GM23338 (cell line): ENCODE results near the gene PIEZO2. TPM values are rescaled to one million over a fixed set of nuclear protein-coding genes. Genes with fewer than 3 reads are reported as not detected.

Experiments used
- ATAC-seq: fragments of 200-7000 bp; cut with Tn5 transposase; 3 replicates; pipeline ENCODE4 v1.9.1; 2020
- DNase-seq: peaks from one replicate; pipeline ENCODE4 v3.0.0-alpha.2; 2015; ENCODE audit warnings: low spot score
- H2AFZ ChIP-seq: fragments of 200-600 bp; sonication (generic); 2 replicates; pipeline ENCODE4 v1.8.0; 2016; ENCODE audit warnings: antibody characterized with exemption, mild to moderate bottlenecking, moderate library complexity
- H3F3A ChIP-seq: fragments of 200-600 bp; sonication (generic); replicated peaks from 2 replicates; pipeline ENCODE4 v1.8.0; 2017; ENCODE audit warnings: antibody characterized with exemption, mixed run types, low read depth
- H3K27ac ChIP-seq: fragments of 200-600 bp; sonication (generic); 2 replicates; pipeline ENCODE4 v1.6.1; 2016; ENCODE audit warnings: low read depth
- H3K27me3 ChIP-seq: fragments of 200-600 bp; sonication (generic); 2 replicates; pipeline ENCODE4 v1.8.0; 2016; ENCODE audit warnings: mild to moderate bottlenecking, mixed run types, moderate library complexity; ENCODE audit not compliant: insufficient read depth
- H3K36me3 ChIP-seq: fragments of 200-600 bp; sonication (generic); 2 replicates; pipeline ENCODE4 v1.8.0; 2016; ENCODE audit warnings: mild to moderate bottlenecking; ENCODE audit not compliant: insufficient read depth
- H3K4me1 ChIP-seq: fragments of 200-600 bp; sonication (generic); 2 replicates; pipeline ENCODE4 v1.8.0; 2016; ENCODE audit warnings: mild to moderate bottlenecking, moderate library complexity; ENCODE audit not compliant: insufficient read depth
- H3K4me2 ChIP-seq: fragments of 200-600 bp; sonication (generic); 2 replicates; pipeline ENCODE4 v1.7.1; 2017; ENCODE audit warnings: mixed run types
- H3K4me3 ChIP-seq: fragments of 200-600 bp; sonication (generic); 2 replicates; pipeline ENCODE4 v1.6.1; 2016; ENCODE audit warnings: mixed run types
- H3K79me2 ChIP-seq: fragments of 200-600 bp; sonication (generic); replicated peaks from 2 replicates; pipeline ENCODE4 v1.8.0; 2017; ENCODE audit warnings: mild to moderate bottlenecking; ENCODE audit not compliant: insufficient read depth
- H3K9me2 ChIP-seq: fragments of 200-600 bp; sonication (generic); 2 replicates; pipeline ENCODE4 v1.8.0; 2017; ENCODE audit not compliant: insufficient read depth
- H4K20me1 ChIP-seq: fragments of 200-600 bp; sonication (generic); replicated peaks from 2 replicates; pipeline ENCODE4 v1.8.0; 2017; ENCODE audit warnings: mild to moderate bottlenecking; ENCODE audit not compliant: insufficient read depth
- H3K27ac Mint-ChIP-seq: 2 replicates; pipeline ENCODE4 v1.8.0; 2020; ENCODE audit warnings: inconsistent platforms, mild to moderate bottlenecking, moderate library complexity, mixed read lengths
- H3K27me3 Mint-ChIP-seq: 3 replicates; pipeline ENCODE4 v1.8.0; 2022; ENCODE audit warnings: low read depth, mild to moderate bottlenecking, moderate library complexity, mixed read lengths, inconsistent platforms; ENCODE audit not compliant: insufficient read depth, poor library complexity
- H3K36me3 Mint-ChIP-seq: 3 replicates; pipeline ENCODE4 v1.8.0; 2021; ENCODE audit warnings: low read depth, mild to moderate bottlenecking, inconsistent platforms, moderate library complexity, mixed read lengths
- H3K4me1 Mint-ChIP-seq: 3 replicates; pipeline ENCODE4 v1.8.0; 2020; ENCODE audit warnings: mild to moderate bottlenecking, inconsistent platforms, mixed read lengths
- H3K4me3 Mint-ChIP-seq: 3 replicates; pipeline ENCODE4 v1.8.0; 2021; ENCODE audit warnings: moderate library complexity, mild to moderate bottlenecking, inconsistent platforms, mixed read lengths
- H3K9me3 Mint-ChIP-seq: 3 replicates; pipeline ENCODE4 v1.8.0; 2020; ENCODE audit warnings: moderate library complexity, mild to moderate bottlenecking, inconsistent platforms, mixed read lengths
- REST ChIP-seq: IDR thresholded peaks from one replicate; pipeline ENCODE4 v1.6.1; 2018; ENCODE audit warnings: antibody characterized with exemption; ENCODE audit not compliant: unreplicated experiment
- STAT1 ChIP-seq: IDR thresholded peaks from one replicate; pipeline ENCODE4 v1.6.1; 2016; ENCODE audit warnings: antibody characterized with exemption; ENCODE audit not compliant: unreplicated experiment
- ZNF114 ChIP-seq: fragments of 250-450 bp; sonication (Bioruptor Pico); IDR thresholded peaks from 2 replicates; pipeline ENCODE4 v1.5.0; 2020; ENCODE audit warnings: mild to moderate bottlenecking, moderate library complexity
- ZNF462 ChIP-seq: fragments of 250-450 bp; sonication (Bioruptor Pico); IDR thresholded peaks from 2 replicates; pipeline ENCODE4 v1.5.0; 2020; ENCODE audit warnings: mild to moderate bottlenecking, moderate library complexity
- polyA plus RNA-seq: library from polyadenylated mRNA; unstranded; fragments of >200 nt; fragmentation: Nextera tagmentation; extraction: Ambion mirVana; gene quantifications from 2 replicates; pipeline ENCODE4 v1.2.1, GENCODE V29; 2016
- total RNA-seq: library from RNA; depleted of rRNA; stranded (reverse); fragments of >200 nt; shearing (Covaris generic); gene quantifications from 2 replicates; pipeline ENCODE4 v1.2.3, GENCODE V29; 2014

PIEZO2 gene
- total and polyA plus RNA-seq, 2 experiments from 2014 or later: 4.8 to 8.2 TPM

- TF ChIP-seq REST: no peak
- no peak for TF ChIP-seq ZNF114 (CRISPR knock-in tag)
Measured at GRCh38 chr18:11033503-11033902, 115.9 kb downstream of the PIEZO2 start (continued).

- Histone ChIP-seq H3F3A (no peaks in the 10 kb centered on the region), H3K9me2 (no peaks in the 10 kb centered on the region), H3K79me2 (no peaks in the 10 kb centered on the region), H3K4me2 (no peak overlapping the region), H4K20me1 (no peaks in the 10 kb centered on the region; the same call in 1 of the 2 replicates), H3K4me3 (no peak overlapping the region), H3K36me3 (no peaks in the 10 kb centered on the region), H3K27me3 (no peaks in the 10 kb centered on the region), H3K4me1 (peaks cover 3% of the 10 kb centered on the region; the same call in 1 of the 2 replicates), H2AFZ (no peak overlapping the region), H3K27ac (no peak overlapping the region)
- Mint-ChIP-seq H3K27me3 (no peaks in the 10 kb centered on the region), H3K9me3 (no peaks in the 10 kb centered on the region; the same call in 2 of the 3 replicates), H3K4me1 (peaks cover 6% of the 10 kb centered on the region), H3K4me3 (no peak overlapping the region), H3K27ac (no peak overlapping the region), H3K36me3 (no peaks in the 10 kb centered on the region; the same call in 2 of the 3 replicates)
- no peak for DNase-seq
- TF ChIP-seq ZNF462 (no peak), STAT1 (no peak)
- ATAC-seq: no peak
Measured at GRCh38 chr18:11031966-11032365, 117.4 kb downstream of the PIEZO2 start.
